Hematopoietic multipotent progenitor cell treated with erythropoietin and hydrocortisone succinate and interleukin-3 and kit ligand, for 8 days (in vitro differentiated cells): ENCODE data around the gene SNAP25.

ENCODE experiments used
- DNase-seq: peaks from one replicate; pipeline ENCODE4 v3.0.0-alpha.2; 2015

Gene SNAP25

GRCh38 chr20:10218536-10219451 is at the start of gene SNAP25:
TSS of gene SNAP25 (plus strand) at chr20:10218830. CDS start at chr20:10275492, 56,662 bp downstream.
- peak; percentile 63 for DNase-seq

- DNase-seq: no peak
Measured at GRCh38 chr20:10169752-10170151, 48.9 kb upstream of the SNAP25 start.

- DNase-seq: no peak
Measured at GRCh38 chr20:10170261-10170660, 48.4 kb upstream of the SNAP25 start.

- no peak for DNase-seq
Measured at GRCh38 chr20:10171864-10172751, 46.5 kb upstream of the SNAP25 start.

GRCh38 chr20:10172998-10173655 is 45.5 kb upstream of the SNAP25 start:
- DNase-seq: no peak

- no peak for DNase-seq
Measured at GRCh38 chr20:10174400-10174799, 44.2 kb upstream of the SNAP25 start.

- DNase-seq: no peak
Measured at GRCh38 chr20:10177326-10177725, 41.3 kb upstream of the SNAP25 start.

GRCh38 chr20:10178091-10178490 is 40.5 kb upstream of the SNAP25 start:
- DNase-seq: no peak

GRCh38 chr20:10178727-10179313 is 39.8 kb upstream of the SNAP25 start:
- no peak for DNase-seq

- no peak for DNase-seq
Measured at GRCh38 chr20:10179574-10180298, 38.9 kb upstream of the SNAP25 start.

- no peak for DNase-seq
Measured at GRCh38 chr20:10180651-10181235, 37.9 kb upstream of the SNAP25 start.

GRCh38 chr20:10185741-10186558 is 32.7 kb upstream of the SNAP25 start:
- no peak for DNase-seq

GRCh38 chr20:10190456-10190855 is 28.2 kb upstream of the SNAP25 start:
- no peak for DNase-seq

GRCh38 chr20:10192171-10192570 is 26.5 kb upstream of the SNAP25 start:
- no peak for DNase-seq

GRCh38 chr20:10194166-10194565 is 24.5 kb upstream of the SNAP25 start:
- DNase-seq: no peak

GRCh38 chr20:10200330-10200729 is 18.3 kb upstream of the SNAP25 start:
- DNase-seq: no peak

- DNase-seq: no peak
Measured at GRCh38 chr20:10201321-10201870, 17.2 kb upstream of the SNAP25 start.

GRCh38 chr20:10209091-10209490 is 9.5 kb upstream of the SNAP25 start:
- DNase-seq: no peak

- DNase-seq: no peak
Measured at GRCh38 chr20:10213526-10213925, 5.1 kb upstream of the SNAP25 start.

- DNase-seq: no peak
Measured at GRCh38 chr20:10216146-10216791, 2.4 kb upstream of the SNAP25 start.
